GM18499 (cell line): Measurements from ENCODE around the gene SEMA4C.

Experiments used
- ATAC-seq: cut with Tn5 transposase; IDR thresholded peaks from one replicate; pipeline ENCODE4 v1.9.1; 2021; ENCODE audit warnings: moderate number of reproducible peaks; ENCODE audit not compliant: insufficient read depth, unreplicated experiment

Gene SEMA4C

GRCh38 chr2:96882230-96882629, 12.3 kb upstream of the SEMA4C start:
- ATAC-seq: no peak

GRCh38 chr2:96881349-96882195, 11.7 kb upstream of the SEMA4C start:
- no peak for ATAC-seq

GRCh38 chr2:96880891-96881273, 11.0 kb upstream of the SEMA4C start:
- ATAC-seq: no peak

- no peak for ATAC-seq
Observed at GRCh38 chr2:96879545-96880040, 9.7 kb upstream of the SEMA4C start.

GRCh38 chr2:96878796-96879544, 9.1 kb upstream of the SEMA4C start:
- no peak for ATAC-seq

GRCh38 chr2:96878171-96878570, 8.3 kb upstream of the SEMA4C start:
- ATAC-seq: no peak

- no peak for ATAC-seq
Observed at GRCh38 chr2:96877631-96878092, 7.8 kb upstream of the SEMA4C start.

- no peak for ATAC-seq
Observed at GRCh38 chr2:96877042-96877451, 7.2 kb upstream of the SEMA4C start.

GRCh38 chr2:96876269-96877041, 6.6 kb upstream of the SEMA4C start:
- ATAC-seq: no peak

- no peak for ATAC-seq
Observed at GRCh38 chr2:96875498-96876268, 5.8 kb upstream of the SEMA4C start.

- ATAC-seq: no peak
Observed at GRCh38 chr2:96874198-96874831, 4.4 kb upstream of the SEMA4C start.

GRCh38 chr2:96873651-96874096, 3.8 kb upstream of the SEMA4C start:
- ATAC-seq: no peak

GRCh38 chr2:96872591-96873349, 2.9 kb upstream of the SEMA4C start:
- ATAC-seq: no peak

GRCh38 chr2:96870626-96871255, 861 bp upstream of the SEMA4C start:
- ATAC-seq: no peak

- no peak for ATAC-seq
Observed at GRCh38 chr2:96869281-96869821, 529 bp downstream of the SEMA4C start.

GRCh38 chr2:96868555-96869280, 1.2 kb downstream of the SEMA4C start:
- no peak for ATAC-seq
